ENCODE measurements around the gene TCP11L2. TPM values are rescaled to one million over a fixed set of nuclear protein-coding genes. Genes with fewer than 3 reads are reported as not detected.

The TCP11L2 gene
- total and polyA plus RNA-seq, 2 of the 13 experiments (the other 11 are each of a cell fraction or from before 2014, with no cell fraction given), result 4.6 to 24.1 TPM

- TF ChIP-seq SP5 (CRISPR knock-in tag; IDR thresholded peaks at IDR 0.05; ENCODE audit: borderline replicate concordance, low read depth) (0 out of 2 replicates have a peak, but pooled peaks have one; percentile 14), ZNF251 (CRISPR knock-in tag; IDR thresholded peaks at IDR 0.05) (no peak), CHCHD3 (CRISPR knock-in tag; IDR thresholded peaks at IDR 0.05) (no peak), ZNF234 (CRISPR knock-in tag; conservative IDR thresholded peaks at IDR 0.05) (no peak), RBFOX2 (IDR thresholded peaks at IDR 0.05; ENCODE audit: low read depth, low read length) (no peak), MEF2D (CRISPR knock-in tag; IDR thresholded peaks at IDR 0.05) (no peak), ZBTB34 (CRISPR knock-in tag; IDR thresholded peaks at IDR 0.05) (0 out of 2 replicates have a peak, but pooled peaks have one; percentile 43), ZNF496 (CRISPR knock-in tag; IDR thresholded peaks at IDR 0.05; ENCODE audit: insufficient replicate concordance) (no peak), ZFAT (CRISPR knock-in tag; conservative IDR thresholded peaks at IDR 0.05) (no peak), NCOR1 (IDR thresholded peaks at IDR 0.05; ENCODE audit: borderline replicate concordance, low read length) (no peak), MYNN (CRISPR knock-in tag; IDR thresholded peaks at IDR 0.05; ENCODE audit: low read depth) (no peak), ZFP41 (CRISPR knock-in tag; IDR thresholded peaks at IDR 0.05; ENCODE audit: borderline replicate concordance) (no peak), SMAD3 (CRISPR knock-in tag; IDR thresholded peaks at IDR 0.05) (no peak), ZBTB20 (CRISPR knock-in tag; IDR thresholded peaks at IDR 0.05; ENCODE audit: borderline replicate concordance, low read depth) (peak; percentile 89; the same call in 1 of the 2 replicates), PITX1 (CRISPR knock-in tag; IDR thresholded peaks at IDR 0.05) (no peak), FOSL1 (CRISPR knock-in tag; IDR thresholded peaks at IDR 0.05; ENCODE audit: borderline replicate concordance) (no peak), MEIS2 (CRISPR knock-in tag; IDR thresholded peaks at IDR 0.05) (no peak), KMT2A (CRISPR knock-in tag; IDR thresholded peaks at IDR 0.05) (no peak), ZNF780A (CRISPR knock-in tag; IDR thresholded peaks at IDR 0.05) (no peak), SP4 (CRISPR knock-in tag; IDR thresholded peaks at IDR 0.05) (no peak), NFATC3 (CRISPR knock-in tag; IDR thresholded peaks at IDR 0.05) (no peak), HMG20B (CRISPR knock-in tag; conservative IDR thresholded peaks at IDR 0.05) (0 out of 2 replicates have a peak, but pooled peaks have one; percentile 45), EZH2 (conservative IDR thresholded peaks at IDR 0.05; ENCODE audit: low read depth, low read length) (no peak), FIP1L1 (IDR thresholded peaks at IDR 0.05; ENCODE audit: borderline replicate concordance, insufficient read depth, low read depth, low read length) (no peak), ETV6 (CRISPR knock-in tag; conservative IDR thresholded peaks at IDR 0.05) (no peak), RBM39 (IDR thresholded peaks at IDR 0.05; ENCODE audit: low read depth, low read length, poor library complexity, severe bottlenecking) (no peak), RBM22 (optimal IDR thresholded peaks at IDR 0.05; ENCODE audit: low read length) (no peak)
These were observed 21.3 kb upstream of the TCP11L2 start (continued) for GRCh38 chr12:106281056-106281782.
